HG02623 (cell line): ENCODE measurements around the gene ARHGAP28.

ENCODE experiments used
- ATAC-seq: cut with Tn5 transposase; IDR thresholded peaks from one replicate; pipeline ENCODE4 v1.9.1; 2021; ENCODE audit warnings: moderate library complexity; ENCODE audit not compliant: unreplicated experiment

ARHGAP28 gene

DNA sequence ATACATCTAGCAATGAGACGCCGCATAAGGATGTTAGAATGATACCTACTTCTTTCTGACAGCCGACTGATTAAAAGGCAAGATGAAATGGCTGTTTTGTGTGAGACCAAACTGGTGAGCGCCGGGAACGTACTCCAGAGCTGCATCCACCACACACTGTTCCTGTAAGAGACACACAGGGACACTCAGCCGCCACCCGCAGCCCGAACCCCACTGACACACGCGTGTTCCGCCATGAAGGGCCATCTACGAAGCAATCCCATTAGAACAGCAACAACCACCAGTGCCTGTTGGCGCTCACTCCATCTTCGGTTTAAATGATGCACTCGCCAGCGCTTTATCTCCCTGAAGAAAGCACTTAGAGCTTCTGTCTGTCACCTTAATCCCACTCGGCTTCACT lies 225.8 kb downstream of the ARHGAP28 start:
- no peak for ATAC-seq

DNA sequence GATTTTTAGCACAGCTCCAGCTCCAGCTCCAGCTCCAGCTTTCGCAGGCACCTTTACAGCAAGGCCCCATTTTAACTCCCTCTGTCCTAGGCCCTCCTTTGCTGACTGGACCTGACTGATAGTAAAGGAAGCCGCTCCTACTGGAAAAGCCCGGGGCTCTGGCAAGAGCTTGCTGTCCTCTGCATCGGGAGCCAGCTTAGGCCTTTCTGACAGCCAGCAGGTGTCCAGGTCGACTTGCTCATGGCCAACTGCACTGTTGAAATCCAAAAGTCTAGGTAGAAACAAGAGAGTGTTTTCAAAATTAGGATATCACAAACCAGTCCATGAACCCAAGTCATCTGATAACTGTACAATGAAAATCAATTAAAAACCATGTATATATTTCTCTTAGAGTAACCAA lies 227.0 kb downstream of the ARHGAP28 start:
- no peak for ATAC-seq

DNA sequence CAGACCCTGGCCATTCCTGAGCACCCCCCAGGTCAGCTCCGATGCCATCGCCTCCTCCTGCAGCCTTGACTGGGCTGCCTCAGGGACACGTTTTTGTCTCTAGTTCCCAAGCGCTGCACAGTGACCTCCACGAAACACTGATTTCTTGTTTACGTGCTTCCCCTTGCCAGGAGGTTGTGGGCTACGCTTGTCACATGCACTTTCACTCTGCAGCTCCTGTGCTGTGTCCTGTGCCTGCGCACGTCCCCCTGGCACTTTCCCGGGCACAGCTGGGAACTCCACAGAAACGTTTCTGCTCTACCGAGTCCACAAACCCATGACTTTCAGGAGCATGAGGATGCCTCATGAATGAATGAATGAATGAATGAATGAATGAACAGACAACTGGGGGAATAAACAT lies 227.5 kb downstream of the ARHGAP28 start:
- no peak for ATAC-seq

DNA sequence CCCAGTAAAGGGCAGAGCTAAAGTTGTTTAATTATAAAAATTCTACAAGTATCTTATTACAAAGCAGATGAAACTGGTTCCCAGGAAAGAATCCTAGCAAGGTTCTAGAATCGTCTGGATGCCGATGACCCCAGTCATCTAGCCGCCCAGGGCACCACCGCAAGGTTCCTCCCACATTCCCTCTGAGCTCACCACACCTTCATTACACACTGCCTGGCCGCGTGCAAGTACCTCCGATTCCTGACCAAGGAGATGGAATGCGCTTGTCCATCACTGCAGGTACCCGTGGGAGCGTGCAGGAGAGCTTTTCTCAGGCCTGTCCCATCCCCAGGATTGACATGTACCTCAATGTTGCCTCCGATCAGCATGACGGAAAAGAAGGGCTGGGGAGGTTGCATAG lies 229.6 kb downstream of the ARHGAP28 start:
- no peak for ATAC-seq

DNA sequence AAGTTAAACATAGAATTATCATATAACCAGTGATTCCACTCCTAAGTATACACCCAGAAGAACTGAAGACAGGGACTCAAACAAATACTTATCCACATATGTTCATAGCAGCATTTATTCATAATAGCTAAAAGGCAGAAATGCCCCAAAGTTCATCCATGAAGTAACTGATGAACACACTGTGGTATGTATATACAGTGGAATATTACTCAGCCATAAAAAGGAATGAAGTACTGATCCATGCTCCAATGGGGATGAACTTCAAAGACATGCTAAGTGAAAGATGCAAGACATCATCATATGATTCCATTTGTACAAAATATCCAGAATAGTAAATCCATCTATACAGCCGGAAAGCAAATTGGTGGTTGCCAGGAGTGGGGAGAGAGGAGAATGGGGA lies 230.6 kb downstream of the ARHGAP28 start:
- no peak for ATAC-seq

DNA sequence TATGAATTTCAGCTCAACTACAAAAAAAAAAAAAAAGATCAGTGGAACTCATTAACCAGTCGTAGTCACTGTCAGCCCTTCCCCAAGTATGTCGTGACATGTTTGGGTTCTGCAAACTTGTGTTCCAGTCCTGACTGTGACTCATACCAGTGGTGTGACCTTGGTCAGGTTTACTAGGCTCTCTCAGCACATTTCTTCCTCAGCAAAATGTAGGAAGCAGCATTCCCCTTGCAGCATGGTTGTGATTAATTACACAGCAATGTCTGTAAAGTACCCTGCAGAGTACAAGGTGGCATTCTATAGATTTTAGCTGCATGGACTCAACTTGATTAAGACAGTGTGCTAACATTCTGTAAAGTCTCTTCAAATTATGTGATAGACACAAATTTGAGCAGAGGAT lies 231.1 kb downstream of the ARHGAP28 start:
- ATAC-seq: no peak

DNA sequence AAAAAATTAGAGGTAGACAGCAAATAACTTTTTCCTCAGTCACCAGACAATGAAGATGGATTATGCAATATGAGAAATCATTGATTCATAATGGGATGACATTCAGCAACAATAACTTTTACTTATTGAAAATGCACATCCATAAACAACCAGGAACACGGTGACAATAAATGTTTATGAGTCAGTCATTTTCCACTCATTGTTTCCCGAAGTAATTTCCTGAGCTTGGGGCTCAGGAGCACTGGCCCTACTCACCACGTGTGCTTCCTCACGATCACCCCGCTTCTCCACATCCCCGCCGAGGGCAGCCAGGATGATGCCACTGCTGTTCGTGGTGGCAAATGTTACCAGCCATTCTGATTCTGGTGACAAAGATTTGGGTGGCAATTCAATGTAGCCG lies 231.8 kb downstream of the ARHGAP28 start:
- ATAC-seq: no peak

DNA sequence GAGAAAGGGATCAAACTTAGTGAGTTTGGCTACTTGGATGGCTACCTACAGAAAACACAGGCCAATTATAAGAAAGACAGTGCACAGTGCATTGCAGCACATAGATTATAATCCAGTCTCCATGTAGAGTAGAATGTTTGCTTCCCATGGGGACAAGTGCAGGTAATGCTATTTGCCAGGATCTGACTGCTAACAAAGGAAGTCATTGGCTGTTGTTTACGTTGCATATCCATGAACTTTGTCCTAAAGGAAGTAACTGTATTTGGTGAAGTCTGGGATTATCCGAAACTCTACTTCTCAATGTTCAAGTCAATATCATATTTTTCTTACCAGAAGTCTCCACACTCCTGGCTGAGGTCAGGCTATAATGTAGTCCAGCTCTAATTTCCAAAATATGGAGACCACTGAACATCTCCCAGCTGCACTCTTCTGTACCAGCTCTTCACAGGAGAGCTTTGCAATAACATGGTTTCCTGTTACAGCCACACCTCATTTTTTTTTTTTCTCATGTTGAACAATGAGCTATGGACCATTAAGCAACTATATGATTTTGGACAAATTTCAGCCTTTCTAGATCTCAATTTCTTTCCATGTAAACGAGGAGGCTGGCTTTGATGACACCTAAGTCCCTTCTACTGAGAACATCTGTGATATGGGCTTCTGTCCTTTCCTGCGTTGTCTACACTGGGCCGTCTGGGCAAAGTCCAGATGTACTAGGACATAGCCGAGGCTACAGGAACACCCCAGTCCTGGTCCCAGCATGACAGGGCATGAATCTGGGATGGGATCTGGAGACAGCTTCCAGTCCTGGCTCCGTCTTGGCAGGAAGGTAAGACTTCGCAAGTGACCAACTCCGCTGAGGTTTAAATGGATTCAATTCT lies 233.3 kb downstream of the ARHGAP28 start:
- ATAC-seq: no peak

DNA sequence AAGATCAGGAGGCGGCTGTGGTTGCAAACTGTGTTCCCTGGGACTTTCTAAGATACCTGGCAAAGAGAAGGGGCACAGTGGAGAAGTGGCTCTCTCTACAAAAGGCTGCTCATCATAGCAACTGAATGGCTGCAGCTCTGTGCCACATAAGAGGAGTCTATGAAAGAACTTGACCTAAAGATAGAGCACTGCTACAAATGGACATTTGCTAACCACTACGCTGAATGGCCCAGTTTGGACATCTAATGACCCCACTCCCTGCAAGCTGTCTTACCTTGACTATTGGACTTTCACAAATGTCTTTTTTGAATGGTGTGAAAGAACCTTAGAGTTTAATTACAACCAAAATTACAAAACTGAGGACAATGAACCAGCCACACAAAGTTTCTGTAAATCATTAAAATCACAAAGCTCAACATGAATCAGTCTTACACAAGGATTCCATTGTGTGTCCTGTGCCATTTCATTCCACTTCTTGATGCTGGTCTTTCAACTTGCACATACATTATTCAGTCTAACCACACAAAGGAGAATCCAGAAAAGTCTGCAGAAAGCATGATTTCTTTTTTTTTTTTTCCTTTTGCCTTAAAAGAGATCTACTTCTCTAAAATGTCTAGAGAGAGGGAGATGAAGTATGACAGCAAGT lies 234.1 kb downstream of the ARHGAP28 start:
- ATAC-seq: no peak
